ENCODE results near the gene CNOT2.
A peak's percentile ranks its signal among the peaks of the same experiment; 100 is the strongest.
"Not testable (repeated sequence)": the region's sequence is repeated elsewhere in the genome, so short reads cannot be mapped to it uniquely, and the experiment has no call there.

Gene CNOT2

DNA sequence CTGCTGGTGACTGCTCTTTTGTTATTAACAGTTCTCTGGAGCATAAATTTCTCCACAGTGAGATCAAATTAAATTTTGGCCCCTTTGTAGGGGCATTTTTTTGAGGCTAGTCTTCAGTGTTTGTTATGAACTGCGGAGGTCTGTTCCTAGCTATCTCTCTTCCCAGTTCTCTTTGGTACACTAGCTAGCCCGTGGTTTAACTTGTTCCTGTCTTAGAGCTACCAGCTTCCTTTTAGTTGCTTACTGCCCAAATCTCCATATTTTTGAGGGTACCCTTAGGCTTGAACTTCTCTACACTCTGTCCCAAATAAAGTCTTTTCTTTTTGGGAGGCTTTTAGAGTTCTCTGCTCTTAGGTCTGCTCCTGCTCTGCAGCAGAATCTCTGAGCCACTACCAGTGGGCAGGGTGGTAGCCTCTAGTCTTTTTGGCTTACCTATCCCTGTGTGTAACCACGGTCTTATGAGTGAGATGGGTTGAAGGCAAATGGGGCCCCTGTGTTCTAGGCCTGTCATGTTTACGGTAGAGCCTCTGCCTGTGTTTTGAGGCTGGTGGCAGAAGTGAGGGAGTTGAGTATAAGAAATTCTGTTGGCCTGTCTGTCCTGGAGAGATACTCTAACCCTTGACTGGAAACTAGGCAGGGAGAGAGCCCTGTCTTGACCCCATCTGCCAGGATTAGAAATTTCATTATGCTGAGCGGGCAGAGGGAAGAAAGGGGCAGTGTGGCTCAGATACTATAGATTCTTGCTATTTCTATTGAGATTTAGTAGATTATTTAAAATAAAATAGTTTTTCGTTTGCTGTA lies 21.0 kb downstream of the CNOT2 start:
- H3K4me1 Mint-ChIP-seq (ENCODE audit: low read depth), result peaks cover 82% of the 10 kb centered on the region
- H3K27ac Mint-ChIP-seq, result peak overlapping the region; percentile 25
- peaks cover 3% of the 10 kb centered on the region for H3K9me3 Mint-ChIP-seq (ENCODE audit: low read depth)
- H3K27me3 Mint-ChIP-seq, result no peaks in the 10 kb centered on the region
- H3K4me3 Mint-ChIP-seq, result peak overlapping the region; percentile 30
- peaks cover 13% of the 10 kb centered on the region for H3K36me3 Mint-ChIP-seq

DNA sequence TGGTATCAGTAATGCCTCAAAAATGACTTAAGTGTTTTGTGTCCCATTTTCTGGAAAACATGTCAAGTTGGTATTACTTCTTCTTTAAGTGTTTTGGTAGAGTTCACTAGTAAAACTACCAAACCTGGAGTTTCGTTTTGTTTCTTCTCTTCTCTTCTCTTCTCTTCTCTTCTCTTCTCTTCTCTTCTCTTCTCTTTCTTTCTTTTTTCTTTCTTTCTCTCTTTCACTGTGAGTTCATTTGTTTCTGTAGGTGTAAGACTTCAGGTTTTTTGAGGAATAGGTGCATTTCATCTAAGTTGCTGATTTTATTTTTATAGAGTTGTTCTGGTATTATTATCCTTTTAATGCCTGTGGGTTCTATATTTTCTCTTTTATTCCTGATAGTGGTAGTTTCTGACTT lies 21.9 kb downstream of the CNOT2 start:
- Mint-ChIP-seq H3K27ac (no peak overlapping the region), H3K36me3 (peaks cover 13% of the 10 kb centered on the region), H3K9me3 (ENCODE audit: low read depth) (peaks cover 3% of the 10 kb centered on the region), H3K27me3 (no peaks in the 10 kb centered on the region), H3K4me3 (peak overlapping the region; percentile 5), H3K4me1 (ENCODE audit: low read depth) (peaks cover 83% of the 10 kb centered on the region)

DNA sequence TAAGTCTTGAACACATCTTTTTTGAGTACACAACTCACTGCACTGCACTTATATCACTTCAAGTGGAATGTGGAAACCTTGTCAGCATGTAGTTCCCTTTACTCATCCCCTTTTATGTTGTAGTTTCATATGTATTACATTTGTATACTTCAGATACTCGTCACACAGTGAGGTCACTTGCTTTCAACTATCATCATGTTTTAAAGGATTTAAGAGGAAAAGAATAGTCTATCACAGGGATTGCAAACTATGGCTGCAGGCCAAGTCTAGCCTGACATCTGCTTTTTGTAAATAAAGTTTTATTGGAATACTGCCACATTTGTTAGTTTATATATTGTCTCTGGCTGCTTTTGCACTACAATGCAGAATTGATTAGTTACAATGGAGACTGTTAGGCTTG lies 24.3 kb downstream of the CNOT2 start:
- H3K4me1 Mint-ChIP-seq (ENCODE audit: low read depth), result peaks cover 89% of the 10 kb centered on the region
- H3K9me3 Mint-ChIP-seq (ENCODE audit: low read depth), result peaks cover 3% of the 10 kb centered on the region
- peak overlapping the region; percentile 16 for H3K27ac Mint-ChIP-seq
- H3K36me3 Mint-ChIP-seq, result peaks cover 11% of the 10 kb centered on the region
- H3K27me3 Mint-ChIP-seq, result no peaks in the 10 kb centered on the region
- H3K4me3 Mint-ChIP-seq, result peak overlapping the region; percentile 11

DNA sequence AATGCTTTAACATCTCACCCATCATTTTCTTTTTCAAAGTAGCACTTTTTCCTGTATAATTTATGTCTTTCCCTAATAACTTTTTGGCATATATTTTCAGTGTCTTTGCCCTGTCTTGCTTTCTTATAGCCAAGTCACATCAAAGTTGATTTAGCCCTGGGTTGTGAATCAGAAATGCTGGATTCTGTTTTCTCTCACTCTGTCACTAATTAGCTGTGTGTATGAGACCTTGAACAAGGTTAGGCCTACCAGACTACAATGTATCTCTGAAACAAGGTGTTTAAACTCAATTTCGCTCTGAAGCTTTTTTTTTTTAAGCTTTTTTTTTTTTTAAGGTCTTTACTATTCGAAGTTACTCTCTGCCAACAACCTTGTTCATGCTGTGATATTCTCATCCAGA lies 25.7 kb downstream of the CNOT2 start:
- Mint-ChIP-seq H3K27me3 (no peaks in the 10 kb centered on the region), H3K36me3 (peaks cover 11% of the 10 kb centered on the region), H3K27ac (no peak overlapping the region), H3K9me3 (ENCODE audit: low read depth) (no peaks in the 10 kb centered on the region), H3K4me3 (no peak overlapping the region), H3K4me1 (ENCODE audit: low read depth) (peaks cover 87% of the 10 kb centered on the region)

DNA sequence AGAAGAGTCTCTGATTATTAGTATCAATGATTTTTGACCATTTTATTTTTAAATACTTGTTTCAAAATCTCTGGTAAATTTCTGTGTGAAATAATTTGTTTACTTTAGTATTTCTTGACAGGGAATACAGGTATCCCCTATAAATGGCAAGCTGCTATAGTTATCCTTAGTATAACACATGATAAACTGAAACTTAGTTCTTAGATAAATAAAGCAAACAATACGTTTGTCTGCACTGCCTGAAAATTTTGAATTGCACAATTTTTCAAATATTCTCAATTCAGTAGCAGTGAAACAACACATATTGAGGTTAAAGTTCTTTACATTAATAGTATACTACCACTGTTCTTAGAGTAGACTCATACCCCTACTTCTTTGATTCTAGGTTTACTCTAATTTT lies 26.9 kb downstream of the CNOT2 start:
- Mint-ChIP-seq H3K27ac (no peak overlapping the region), H3K4me1 (ENCODE audit: low read depth) (peaks cover 88% of the 10 kb centered on the region), H3K4me3 (no peak overlapping the region), H3K36me3 (peaks cover 14% of the 10 kb centered on the region), H3K9me3 (ENCODE audit: low read depth) (peaks cover 4% of the 10 kb centered on the region), H3K27me3 (no peaks in the 10 kb centered on the region)

DNA sequence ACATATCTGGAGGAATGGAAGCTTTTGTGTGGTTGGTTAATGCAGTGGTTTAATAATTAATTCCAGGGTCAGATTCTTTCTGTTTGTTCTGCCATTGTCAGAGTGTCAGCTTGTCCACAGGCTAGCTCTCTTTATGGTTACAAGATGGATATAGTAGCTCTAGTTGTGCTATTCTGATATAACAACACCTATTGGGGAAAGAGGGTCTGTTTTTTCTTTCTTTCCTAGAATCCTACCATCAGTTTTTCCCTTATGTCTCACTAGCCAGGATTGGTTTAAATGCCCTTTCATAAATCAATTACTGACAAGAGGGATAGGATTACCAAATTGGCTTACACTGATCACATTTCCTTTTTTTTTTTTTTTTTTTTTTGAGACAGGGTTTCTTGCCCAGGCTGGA lies 27.8 kb downstream of the CNOT2 start:
- Mint-ChIP-seq H3K4me1 (ENCODE audit: low read depth) (peaks cover 90% of the 10 kb centered on the region), H3K9me3 (ENCODE audit: low read depth) (peaks cover 4% of the 10 kb centered on the region), H3K27ac (no peak overlapping the region)

DNA sequence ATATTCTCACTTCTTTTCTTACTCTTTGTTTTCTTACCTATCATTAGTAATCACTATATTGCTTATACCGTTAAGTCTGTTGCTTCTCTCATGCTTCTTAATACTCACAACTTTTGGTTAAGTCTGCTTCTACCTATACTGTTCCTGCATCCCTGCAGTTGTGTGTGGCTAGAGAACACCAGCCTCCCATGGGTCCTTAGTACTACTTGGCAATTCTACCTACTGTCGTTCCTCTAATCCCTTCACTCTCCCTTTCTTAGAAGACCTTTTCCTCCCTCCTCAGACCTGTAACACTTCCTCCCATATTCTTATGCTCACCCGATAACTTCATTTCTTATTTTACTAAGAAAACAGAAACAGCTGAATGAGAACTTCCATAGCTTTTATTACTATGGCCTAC lies 29.3 kb downstream of the CNOT2 start:
- H3K27ac Mint-ChIP-seq, result peak overlapping the region; percentile 6
- H3K4me1 Mint-ChIP-seq (ENCODE audit: low read depth), result peaks cover 86% of the 10 kb centered on the region
- no peak overlapping the region for H3K4me3 Mint-ChIP-seq
- no peaks in the 10 kb centered on the region for H3K27me3 Mint-ChIP-seq
- H3K36me3 Mint-ChIP-seq, result peaks cover 8% of the 10 kb centered on the region
- H3K9me3 Mint-ChIP-seq (ENCODE audit: low read depth), result peaks cover 4% of the 10 kb centered on the region

More for the DNA sequence above, 27.8 kb downstream of the CNOT2 start:
- Mint-ChIP-seq H3K36me3 (peaks cover 14% of the 10 kb centered on the region), H3K4me3 (no peak overlapping the region), H3K27me3 (no peaks in the 10 kb centered on the region)

DNA sequence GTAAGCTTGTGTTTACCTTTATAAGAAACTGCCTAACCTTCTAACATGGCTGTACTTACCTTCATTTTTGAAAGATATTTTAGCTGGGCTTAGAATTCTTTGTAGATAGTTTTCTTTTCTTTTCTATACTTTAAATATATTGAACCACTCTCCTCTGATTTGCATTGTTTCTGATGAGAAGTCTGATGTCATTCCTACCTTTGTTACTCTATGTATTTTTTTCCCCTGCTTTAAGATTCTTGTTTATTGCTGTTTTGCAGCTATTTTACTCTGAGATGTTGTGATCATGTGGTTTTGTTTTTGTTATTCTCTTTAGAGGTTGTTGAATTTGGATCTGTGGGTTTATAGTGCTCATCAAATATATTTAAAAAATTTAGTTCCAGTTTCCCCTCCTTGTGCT lies 31.8 kb downstream of the CNOT2 start:
- H3K27me3 Mint-ChIP-seq, result no peaks in the 10 kb centered on the region
- peaks cover 4% of the 10 kb centered on the region for H3K9me3 Mint-ChIP-seq (ENCODE audit: low read depth)
- peaks cover 9% of the 10 kb centered on the region for H3K36me3 Mint-ChIP-seq
- H3K4me3 Mint-ChIP-seq, result no peak overlapping the region
- H3K4me1 Mint-ChIP-seq (ENCODE audit: low read depth), result peaks cover 82% of the 10 kb centered on the region
- H3K27ac Mint-ChIP-seq, result peak overlapping the region; percentile 64

DNA sequence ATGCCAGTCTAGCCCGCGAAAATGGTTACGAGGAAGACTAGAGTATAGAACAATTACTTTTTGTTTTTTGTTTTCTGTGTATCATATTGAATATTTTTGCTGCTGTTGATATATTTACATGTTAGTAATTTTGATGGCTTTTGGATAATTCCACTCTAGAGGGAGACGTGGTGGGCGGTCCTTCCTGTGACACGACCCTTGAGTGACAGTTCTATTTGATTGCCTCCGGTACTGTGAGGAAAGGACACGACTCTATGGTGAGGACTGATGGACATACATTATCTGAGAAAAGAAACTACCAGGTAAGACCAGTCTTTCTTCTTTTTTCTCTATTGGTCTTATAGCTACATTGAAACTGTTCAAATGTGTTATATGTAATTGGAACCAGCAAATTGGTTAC lies 34.7 kb downstream of the CNOT2 start:
- Mint-ChIP-seq H3K36me3 (peaks cover 13% of the 10 kb centered on the region), H3K4me3 (no peak overlapping the region), H3K4me1 (ENCODE audit: low read depth) (peaks cover 63% of the 10 kb centered on the region), H3K27me3 (no peaks in the 10 kb centered on the region), H3K9me3 (ENCODE audit: low read depth) (peaks cover 4% of the 10 kb centered on the region), H3K27ac (no peak overlapping the region)

DNA sequence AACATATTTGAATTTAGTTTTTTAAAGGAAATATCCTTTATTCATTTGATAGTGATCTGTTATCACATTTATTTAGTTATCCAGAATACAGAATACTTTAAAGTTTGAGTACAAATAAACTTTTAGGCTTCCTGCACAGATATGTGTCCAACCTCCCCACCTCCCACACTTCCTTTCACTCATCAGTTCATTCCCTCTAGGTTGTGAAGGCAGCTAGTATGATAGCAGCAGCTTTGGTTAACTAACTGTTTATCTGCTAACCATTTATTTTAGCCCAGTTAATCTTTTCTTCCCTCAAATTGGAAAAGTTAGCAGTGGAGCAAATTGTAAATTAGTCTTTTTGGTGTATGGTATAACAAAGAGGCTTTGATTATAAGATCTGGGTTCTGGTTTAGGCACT lies 35.7 kb downstream of the CNOT2 start:
- H3K4me3 Mint-ChIP-seq, result no peak overlapping the region
- H3K27ac Mint-ChIP-seq, result no peak overlapping the region
- H3K27me3 Mint-ChIP-seq, result no peaks in the 10 kb centered on the region
- peaks cover 4% of the 10 kb centered on the region for H3K9me3 Mint-ChIP-seq (ENCODE audit: low read depth)
- peaks cover 56% of the 10 kb centered on the region for H3K4me1 Mint-ChIP-seq (ENCODE audit: low read depth)
- H3K36me3 Mint-ChIP-seq, result peaks cover 9% of the 10 kb centered on the region

DNA sequence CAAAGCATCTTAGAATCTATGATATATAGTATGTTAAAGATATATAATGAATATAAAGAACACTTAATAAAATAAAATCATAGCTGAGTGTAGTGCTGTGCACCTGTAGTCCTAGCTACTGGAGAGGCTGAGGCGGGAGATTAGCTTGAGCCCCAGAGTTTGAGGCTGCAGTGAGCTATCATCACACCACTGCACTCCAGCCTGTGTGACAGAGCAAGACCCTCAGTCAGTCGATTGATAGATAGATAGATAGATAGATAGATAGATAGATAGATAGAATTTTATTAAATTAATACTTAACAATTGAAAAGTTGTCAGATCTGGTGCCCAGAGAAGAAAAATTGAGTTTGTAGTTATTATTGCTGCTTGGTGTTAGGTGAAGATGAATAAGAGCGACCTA lies 40.0 kb downstream of the CNOT2 start:
- Mint-ChIP-seq H3K36me3 (peaks cover 9% of the 10 kb centered on the region), H3K27ac (no peak overlapping the region), H3K9me3 (ENCODE audit: low read depth) (no peaks in the 10 kb centered on the region), H3K27me3 (no peaks in the 10 kb centered on the region), H3K4me3 (no peak overlapping the region), H3K4me1 (ENCODE audit: low read depth) (peaks cover 39% of the 10 kb centered on the region)

DNA sequence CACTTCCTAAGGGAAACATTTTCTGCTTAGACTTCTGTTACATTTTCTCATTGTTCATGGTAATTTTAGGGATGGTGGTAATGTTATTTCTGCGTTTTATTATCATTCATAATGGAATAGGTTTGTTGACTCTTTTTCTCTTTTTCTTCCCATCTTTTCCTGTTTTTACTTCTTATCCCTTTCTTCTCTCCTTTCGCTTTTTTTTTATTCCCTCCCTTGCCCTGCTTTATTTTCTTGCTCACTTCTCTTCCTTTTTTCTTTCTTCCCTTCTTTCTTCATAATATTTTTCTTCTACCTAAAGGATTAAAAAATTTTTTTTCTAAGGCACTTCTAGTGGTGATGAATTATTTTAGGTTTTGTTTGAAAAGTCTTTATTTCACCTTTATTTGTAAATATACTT lies 45.6 kb downstream of the CNOT2 start:
- Mint-ChIP-seq H3K36me3 (peaks cover 16% of the 10 kb centered on the region), H3K27ac (peak overlapping the region; percentile 5), H3K9me3 (ENCODE audit: low read depth) (no peaks in the 10 kb centered on the region)

DNA sequence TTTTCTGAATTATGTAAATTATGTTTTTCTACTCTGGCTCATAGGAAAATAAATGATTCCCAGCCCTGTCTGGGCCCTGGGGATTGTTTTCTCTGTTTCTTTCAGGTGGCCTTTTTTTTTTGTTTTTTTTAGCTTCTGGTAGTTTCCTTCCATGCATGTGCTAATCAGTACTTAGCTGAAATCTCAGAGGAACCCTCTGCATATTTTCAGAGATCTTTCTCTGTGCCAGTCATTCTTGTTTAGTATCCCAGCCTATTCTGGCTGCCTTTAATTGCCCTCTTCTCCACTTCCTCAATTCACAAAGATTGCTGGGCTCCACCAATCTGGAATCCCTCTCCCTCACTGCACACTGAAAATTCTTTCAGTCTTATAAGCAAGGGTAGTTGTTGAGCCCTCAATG lies 46.9 kb downstream of the CNOT2 start:
- peaks cover 18% of the 10 kb centered on the region for H3K36me3 Mint-ChIP-seq
- H3K27ac Mint-ChIP-seq, result no peak overlapping the region
- no peaks in the 10 kb centered on the region for H3K27me3 Mint-ChIP-seq
- no peaks in the 10 kb centered on the region for H3K9me3 Mint-ChIP-seq (ENCODE audit: low read depth)
- peaks cover 64% of the 10 kb centered on the region for H3K4me1 Mint-ChIP-seq (ENCODE audit: low read depth)
- no peak overlapping the region for H3K4me3 Mint-ChIP-seq

More for the DNA sequence above, 45.6 kb downstream of the CNOT2 start:
- Mint-ChIP-seq H3K4me3 (no peak overlapping the region), H3K4me1 (ENCODE audit: low read depth) (peaks cover 53% of the 10 kb centered on the region), H3K27me3 (no peaks in the 10 kb centered on the region)

DNA sequence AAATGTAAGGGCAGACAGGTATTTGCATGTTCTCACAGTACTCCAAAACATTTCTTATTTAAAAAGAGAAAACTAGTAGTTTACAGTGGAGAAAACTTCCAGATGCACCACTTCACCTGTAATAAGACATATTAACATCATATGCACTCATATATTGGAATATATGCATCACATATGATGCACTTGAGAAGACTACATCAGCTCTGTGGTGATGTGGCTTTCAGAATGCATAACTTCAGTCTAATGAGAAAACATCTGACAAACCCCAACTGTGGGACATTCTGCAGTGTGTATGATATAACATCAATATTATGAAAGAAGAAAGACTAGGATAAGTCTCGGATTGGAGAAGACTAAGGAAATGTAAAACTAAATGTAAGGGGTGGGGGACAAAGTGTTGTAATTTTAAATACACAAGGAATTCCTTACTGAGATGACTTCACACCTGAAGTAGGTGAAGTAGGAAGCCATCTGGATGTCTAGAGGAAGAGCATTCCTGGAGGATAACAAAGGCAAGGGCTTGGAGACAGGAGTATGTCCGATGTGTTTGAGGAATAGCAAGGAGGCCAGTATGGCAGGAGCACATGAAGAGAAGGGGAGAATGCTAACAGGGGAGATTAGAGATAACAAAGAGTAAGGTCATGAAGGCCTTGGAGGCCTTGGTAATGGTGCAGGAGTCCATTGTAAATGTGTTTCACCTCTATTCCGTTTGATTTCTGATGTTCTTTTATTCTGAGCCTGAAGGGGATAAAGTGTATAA lies 49.0 kb downstream of the CNOT2 start:
- H3K27me3 Mint-ChIP-seq, result no peaks in the 10 kb centered on the region
- peaks cover 59% of the 10 kb centered on the region for H3K4me1 Mint-ChIP-seq (ENCODE audit: low read depth)
- peaks cover 15% of the 10 kb centered on the region for H3K36me3 Mint-ChIP-seq
- H3K9me3 Mint-ChIP-seq (ENCODE audit: low read depth), result no peaks in the 10 kb centered on the region
- H3K4me3 Mint-ChIP-seq, result no peak overlapping the region
- H3K27ac Mint-ChIP-seq, result no peak overlapping the region

DNA sequence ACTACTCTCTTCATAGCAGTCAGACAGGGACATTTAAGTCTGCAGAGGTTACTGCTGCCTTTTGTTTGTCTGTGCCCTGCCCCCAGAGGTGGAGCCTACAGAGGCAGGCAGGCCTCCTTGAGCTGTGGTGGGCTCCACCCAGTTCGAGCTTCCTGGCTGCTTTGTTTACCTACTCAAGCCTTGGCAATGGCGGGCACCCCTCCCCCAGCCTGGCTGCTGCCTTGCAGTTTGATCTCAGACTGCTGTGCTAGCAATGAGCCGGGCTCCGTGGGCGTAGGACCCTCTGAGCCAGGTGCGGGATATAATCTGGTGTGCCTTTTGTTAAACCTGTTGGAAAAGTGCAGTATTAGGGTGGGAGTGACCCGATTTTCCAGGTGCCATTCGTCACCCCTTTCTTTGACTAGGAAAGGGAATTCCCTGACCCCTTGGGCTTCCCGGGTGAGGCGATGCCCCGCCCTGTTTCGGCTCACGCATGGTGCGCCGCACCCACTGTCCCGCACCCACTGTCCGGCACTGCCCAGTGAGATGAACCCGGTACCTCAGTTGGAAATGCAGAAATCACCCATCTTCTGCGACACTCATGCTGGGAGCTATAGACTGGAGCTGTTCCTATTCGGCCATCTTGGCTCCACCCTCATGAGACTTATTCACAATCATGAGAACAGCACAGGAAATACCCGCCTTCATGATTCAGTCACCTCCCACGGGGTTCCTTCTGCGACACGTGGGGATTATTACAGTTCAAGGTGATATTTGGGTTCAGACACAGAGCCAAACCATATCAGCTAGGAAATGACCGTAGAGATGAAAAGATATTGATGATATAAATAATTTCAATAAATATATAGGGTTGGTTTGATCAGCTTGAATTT lies 61.7 kb downstream of the CNOT2 start:
- not testable (repeated sequence) for H3K9me3 Mint-ChIP-seq (ENCODE audit: low read depth); H3K27me3 Mint-ChIP-seq
- H3K4me3 Mint-ChIP-seq, result peak overlapping the region; percentile 49
- H3K36me3 Mint-ChIP-seq, result peaks cover 27% of the 10 kb centered on the region
- H3K27ac Mint-ChIP-seq, result peak overlapping the region; percentile 75
- peaks cover 62% of the 10 kb centered on the region for H3K4me1 Mint-ChIP-seq (ENCODE audit: low read depth)
